ENCODE data around the gene NR1H2.

Gene NR1H2

DNA sequence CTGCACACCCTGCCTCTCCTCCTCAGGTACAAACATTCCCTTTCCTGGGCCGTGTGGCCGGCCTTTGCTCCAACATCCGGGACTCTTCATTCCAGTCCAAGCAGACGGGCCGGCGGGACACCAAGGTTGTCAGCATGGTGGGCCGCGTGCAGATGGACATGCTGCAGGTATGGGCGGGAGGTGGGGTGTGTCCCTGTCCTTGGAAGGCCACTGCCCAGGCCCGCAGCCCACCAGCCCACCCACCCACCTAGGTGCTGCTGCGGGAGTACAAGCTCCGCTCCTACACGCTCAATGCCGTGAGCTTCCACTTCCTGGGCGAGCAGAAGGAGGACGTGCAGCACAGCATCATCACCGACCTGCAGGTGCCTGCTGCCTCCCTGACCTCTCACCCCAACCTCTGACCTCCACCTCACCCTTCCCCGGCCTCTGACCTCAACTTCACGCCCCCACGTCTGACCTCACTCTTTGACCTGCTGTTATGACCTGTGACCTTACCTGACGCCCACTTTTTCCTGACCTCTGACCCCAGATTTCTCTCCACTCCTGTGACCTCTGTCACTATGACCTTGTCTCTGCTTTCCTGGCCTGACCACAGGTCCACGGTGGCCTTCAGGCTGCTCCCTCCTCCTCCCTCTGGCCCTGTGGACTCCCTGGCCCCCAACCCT lies 30.0 kb downstream of the NR1H2 start:
- no peak for DNase-seq

DNA sequence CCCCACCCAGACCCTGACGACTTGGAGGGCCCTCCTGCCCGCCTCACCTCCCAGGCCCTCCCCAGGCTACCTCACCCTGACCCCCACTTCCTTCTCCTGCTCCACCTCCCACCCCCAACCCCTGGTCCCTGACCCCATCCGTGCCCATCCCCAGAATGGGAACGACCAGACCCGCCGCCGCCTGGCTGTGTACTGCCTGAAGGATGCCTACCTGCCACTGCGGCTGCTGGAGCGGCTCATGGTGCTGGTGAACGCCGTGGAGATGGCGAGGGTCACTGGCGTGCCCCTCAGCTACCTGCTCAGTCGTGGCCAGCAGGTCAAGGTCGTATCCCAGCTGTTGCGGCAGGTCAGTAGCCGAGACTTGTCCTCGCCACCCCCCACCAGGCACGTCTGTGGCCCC lies 30.6 kb downstream of the NR1H2 start:
- no peak for DNase-seq

DNA sequence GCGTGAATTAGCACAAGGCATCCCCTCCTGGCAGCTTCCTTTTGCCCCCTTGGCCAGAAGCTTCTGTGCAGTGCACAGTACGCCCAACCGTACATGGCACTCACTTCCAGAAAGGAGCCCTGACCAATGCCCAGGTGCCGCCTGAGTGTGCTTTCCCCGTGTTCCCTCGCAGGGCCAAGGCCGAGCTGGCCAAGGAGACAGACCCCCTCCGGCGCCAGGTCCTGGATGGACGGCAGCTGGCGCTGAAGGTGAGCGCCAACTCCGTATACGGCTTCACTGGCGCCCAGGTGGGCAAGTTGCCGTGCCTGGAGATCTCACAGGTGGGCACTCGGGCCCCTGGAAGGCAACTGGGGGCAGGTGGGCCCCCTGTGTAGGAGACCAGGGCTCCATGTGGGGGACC lies 33.1 kb downstream of the NR1H2 start:
- no peak for DNase-seq

DNA sequence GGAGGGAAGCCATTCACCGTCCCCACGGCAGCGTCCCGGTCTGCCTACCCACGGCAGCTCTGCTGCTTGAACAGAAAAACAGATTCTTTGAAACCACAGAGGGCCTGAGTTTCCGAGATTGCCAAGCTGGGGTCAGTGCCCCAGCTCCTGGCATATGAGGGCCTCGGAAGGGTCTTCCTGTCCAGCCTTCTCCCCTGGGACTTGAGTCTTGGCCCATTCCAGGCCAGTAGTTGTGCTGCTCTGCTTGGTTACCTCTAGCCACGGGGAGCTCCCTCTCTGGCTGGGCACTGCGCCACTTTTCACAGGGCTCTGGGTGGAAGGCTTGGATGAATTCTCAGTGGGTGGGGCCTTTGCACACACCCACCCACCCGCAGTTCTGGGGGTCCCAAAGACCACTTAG lies 33.9 kb downstream of the NR1H2 start:
- no peak for DNase-seq

DNA sequence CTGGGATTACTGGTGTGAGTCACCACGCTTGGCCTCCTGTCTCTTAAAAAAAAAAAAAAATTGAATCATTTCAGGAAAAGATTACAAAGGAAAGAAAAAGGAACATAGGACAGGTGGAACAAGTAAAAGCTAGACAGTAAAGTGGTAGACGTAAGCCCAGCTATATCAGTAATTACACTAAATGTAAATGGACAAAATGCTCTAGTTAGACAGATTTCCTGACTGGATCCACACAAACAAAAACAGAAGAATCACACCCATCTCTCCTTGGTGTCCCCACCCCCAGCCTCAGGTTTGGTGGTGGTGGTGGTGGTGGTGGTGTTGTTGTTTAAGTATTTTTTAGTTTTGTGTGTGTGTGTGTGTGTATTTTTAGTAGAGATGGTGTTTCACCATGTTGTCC lies 36.2 kb downstream of the NR1H2 start:
- no peak for DNase-seq

DNA sequence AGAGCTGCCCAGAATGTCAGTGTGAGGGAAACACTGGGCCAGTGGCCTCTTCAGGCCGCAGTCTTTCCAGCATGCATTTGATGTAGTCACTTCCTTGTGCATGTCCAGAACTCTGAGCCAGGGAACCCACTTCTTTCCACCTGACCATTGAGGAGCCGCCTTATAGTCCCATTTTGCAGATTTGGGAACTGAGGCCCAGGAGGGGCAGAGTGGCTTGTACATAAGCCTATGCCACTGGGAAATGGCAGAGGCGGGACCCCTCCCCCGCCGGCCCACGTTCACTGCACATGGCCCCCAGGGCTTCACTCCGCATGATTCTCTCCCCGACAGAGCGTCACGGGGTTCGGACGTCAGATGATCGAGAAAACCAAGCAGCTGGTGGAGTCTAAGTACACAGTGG lies 36.8 kb downstream of the NR1H2 start:
- no peak for DNase-seq

DNA sequence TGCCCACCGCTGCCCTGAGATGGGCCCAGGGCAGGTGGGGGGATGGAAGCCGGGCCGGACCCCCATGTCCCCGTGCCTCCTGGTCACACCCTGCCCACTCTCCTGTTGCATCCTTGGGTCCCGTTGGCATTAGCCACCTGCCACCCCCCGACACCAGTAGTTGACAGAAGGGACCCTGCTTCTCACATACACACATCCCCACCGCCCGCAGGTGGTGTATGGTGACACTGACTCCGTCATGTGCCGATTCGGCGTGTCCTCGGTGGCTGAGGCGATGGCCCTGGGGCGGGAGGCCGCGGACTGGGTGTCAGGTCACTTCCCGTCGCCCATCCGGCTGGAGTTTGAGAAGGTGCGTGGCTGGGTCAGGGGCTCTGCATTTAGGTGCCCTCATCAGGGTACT lies 37.3 kb downstream of the NR1H2 start:
- no peak for DNase-seq

DNA sequence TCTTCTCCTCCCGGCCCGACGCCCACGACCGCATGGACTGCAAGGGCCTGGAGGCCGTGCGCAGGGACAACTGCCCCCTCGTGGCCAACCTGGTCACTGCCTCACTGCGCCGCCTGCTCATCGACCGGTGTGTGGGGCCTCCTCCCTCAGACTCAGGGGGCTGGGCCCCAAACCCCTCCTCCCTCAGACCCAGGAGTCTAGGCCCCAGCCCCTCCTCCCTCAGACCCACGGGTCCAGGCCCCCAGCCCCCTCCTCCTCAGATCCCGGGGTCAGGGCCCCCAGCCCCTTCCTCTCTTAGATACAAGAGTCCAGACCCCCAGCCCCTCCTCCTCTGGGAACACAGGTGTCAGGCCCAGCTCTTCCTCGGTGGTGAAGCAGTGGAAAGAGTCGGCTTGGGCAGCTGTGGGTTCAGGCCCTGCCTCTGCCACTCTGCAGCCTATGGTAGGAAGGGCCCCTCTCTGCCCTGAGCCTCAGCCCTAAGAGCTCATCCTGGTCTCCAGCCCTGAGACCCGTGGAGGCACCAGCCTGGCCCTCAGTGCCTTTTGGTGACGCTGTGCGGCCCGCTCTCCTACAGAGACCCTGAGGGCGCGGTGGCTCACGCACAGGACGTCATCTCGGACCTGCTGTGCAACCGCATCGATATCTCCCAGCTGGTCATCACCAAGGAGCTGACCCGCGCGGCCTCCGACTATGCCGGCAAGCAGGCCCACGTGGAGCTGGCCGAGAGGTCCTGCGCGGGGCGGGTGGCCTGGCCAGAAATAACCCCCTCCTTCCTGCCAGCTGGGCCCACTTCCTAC lies 38.8 kb downstream of the NR1H2 start:
- DNase-seq: no peak

DNA sequence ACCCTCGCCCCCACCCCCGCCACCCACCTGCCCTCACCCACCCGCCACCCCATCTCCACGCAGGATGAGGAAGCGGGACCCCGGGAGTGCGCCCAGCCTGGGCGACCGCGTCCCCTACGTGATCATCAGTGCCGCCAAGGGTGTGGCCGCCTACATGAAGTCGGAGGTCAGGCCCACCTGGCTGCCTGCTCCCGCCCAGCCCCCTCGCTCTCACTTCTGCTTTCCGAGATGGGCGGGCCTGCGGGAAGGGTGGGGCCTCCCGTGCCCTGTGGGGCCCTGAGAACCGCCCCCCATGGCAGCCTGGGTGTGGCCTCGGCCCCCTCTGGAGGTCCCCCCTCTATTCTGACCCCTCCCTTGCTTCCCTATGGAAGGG lies 39.4 kb downstream of the NR1H2 start:
- no peak for DNase-seq

DNA sequence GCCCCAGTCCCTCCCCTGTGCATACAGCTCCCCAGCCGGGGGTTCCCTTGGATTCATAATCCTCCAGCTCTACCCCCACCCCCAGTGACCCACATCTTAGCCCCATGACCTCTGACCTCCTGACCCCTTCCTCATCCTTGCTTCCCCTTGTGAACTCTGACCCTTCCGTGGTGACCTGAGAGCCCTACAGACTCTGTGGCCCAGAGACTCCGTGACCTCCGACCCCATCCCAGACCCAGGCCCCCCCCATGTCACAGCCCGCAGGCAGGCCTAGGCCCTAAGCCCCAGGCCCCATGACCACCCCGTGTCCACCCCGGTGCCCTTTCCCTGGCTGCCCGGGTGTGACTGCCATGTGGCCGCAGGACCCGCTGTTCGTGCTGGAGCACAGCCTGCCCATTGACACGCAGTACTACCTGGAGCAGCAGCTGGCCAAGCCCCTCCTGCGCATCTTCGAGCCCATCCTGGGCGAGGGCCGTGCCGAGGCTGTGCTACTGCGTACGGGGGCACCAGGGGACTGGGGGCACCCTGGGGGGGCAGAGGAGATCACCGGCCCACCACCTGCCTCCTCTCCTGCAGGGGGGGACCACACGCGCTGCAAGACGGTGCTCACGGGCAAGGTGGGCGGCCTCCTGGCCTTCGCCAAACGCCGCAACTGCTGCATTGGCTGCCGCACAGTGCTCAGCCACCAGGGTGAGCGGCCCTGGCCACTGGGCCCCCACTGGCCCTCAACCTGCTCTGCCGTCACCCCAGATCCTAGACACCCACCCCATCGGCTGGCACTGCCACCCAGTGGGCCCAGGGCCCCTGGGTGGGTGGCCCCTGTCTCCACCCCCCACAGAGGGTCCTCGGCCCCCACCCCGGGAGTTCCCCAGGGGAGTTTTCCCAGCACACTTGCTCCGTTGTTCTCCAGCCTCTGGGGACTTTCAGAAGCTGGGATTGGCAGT lies 40.0 kb downstream of the NR1H2 start:
- no peak for DNase-seq

DNA sequence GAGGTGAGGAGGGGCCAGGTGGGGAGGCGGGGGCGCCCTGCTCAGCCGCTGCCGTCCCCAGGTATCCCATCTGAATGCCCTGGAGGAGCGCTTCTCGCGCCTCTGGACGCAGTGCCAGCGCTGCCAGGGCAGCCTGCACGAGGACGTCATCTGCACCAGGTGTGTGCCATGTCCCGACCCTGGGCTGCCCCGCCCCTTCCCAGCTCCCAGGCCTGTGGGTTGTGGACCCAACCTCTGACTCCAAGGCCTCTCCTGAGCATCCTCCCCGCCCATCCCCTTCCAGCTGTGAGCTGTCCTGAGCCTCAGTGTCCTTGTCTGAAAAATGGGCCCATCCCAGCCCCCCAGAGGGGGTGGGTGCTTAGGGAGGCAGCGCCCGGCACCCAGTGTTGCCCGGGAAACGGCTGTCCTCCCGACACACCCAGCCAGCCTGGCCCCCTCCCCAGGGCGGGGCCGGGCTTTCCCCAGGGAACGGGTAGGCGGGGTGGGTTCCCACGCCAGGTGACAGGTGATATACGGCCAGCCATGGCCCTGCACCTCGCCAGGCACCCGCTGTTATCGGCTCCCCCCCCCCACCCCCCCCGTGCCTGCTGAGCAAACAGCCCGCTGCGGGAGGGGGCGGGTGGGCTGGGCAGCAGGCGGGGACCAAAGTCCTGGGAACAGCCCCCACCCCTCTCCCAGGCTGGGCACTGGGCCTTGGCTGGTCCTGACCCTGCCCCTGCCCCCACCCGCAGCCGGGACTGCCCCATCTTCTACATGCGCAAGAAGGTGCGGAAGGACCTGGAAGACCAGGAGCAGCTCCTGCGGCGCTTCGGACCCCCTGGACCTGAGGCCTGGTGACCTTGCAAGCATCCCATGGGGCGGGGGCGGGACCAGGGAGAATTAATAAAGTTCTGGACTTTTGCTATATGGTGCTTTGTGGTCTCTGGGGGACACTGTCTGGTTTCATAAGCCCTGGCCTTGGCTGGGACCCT lies 41.1 kb downstream of the NR1H2 start:
- DNase-seq: no peak

DNA sequence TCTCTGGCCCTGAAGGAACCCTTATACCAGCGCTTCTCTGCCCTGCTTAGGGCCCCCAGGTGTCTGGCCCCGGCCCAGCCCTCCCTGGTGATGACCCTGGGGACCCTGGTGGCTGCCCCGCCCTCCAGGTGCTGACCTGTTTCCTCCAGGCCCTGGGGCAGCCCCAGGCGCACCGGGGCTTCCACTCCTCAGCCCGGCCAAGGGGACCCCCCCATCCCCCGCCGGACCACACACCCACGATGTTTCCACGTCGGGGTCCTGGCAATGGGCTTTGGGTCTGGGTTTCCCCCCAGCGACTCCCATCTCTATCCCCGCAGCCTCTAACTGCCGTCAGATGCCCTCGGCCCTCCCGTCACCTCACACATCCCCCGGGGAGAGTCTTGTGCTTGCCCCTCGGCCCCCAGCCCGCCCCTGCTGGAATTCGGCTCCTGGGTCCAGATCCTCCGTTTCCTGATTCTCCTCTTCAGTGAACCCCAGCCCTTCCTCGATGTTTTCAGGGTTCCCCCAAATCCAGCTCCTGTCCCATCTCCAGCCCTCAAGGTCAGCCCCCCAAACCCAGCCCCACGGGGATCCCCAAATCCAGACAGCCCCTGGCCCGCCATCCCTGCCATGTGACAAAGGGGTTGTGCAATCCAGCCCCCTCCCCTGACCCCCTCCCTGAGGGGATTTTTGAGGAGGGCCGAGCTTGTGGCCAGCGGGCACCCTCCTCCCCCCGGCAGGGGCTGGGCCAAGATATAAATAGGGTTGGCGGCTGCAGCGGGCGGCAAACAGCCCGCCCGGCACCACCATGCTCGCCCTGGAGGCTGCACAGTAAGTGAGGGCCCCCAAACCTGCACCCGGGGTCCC lies 42.1 kb downstream of the NR1H2 start, which contains the start of gene SPIB:
SPIB (plus strand) TSS at position 763 of the 846 bp plus-strand sequence; CDS start at position 788, 25 bp downstream.
- DNase-seq: no peak

DNA sequence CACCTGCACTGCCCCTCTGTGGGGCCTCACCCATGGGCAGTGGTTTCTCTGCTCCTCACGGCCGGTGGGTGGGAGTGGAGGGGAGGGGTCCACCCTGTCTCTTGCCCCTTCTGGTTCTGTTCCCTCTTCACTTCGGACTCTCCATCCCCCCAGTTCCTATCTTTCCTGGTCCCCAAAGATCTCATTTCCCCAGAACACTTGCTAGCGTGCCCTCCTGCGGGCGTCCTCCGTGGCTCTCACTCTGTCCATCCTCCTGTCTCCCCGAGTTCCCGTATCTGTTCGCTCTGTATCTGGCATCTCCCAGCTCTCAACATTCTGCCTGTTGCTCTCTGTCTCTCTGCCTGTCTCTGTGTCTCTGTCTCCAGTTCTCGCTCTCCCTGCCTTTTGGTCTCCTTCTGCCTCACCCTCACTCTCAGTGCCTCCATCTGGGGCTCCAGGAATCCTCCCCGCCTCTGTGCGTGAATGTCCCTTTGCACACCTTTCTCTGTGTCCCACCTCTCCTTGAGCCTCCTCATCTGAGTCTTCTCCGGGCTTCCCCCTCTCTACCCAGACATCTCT lies 42.8 kb downstream of the NR1H2 start:
- DNase-seq: no peak

DNA sequence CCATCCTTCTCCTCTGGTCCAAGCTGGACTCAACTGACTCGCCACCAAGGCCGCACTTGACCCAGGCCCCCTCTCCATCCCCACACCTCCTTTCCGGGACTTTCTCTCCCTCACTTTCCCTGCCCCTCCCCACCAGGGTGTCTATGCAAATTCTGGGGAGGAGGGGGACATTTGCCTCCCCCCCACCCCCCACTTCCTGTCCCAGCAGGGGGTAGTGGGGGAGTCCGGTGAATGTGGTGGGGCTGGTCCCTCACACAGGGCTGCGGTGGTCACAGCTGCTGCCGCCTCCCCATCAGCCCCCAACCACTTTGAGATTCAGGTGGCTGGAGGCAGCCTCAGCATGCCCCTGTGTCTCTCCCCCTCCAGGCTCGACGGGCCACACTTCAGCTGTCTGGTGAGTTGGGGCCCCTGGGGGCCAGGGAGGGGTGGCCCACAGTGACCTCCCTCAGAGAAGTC lies 43.4 kb downstream of the NR1H2 start:
- no peak for DNase-seq

DNA sequence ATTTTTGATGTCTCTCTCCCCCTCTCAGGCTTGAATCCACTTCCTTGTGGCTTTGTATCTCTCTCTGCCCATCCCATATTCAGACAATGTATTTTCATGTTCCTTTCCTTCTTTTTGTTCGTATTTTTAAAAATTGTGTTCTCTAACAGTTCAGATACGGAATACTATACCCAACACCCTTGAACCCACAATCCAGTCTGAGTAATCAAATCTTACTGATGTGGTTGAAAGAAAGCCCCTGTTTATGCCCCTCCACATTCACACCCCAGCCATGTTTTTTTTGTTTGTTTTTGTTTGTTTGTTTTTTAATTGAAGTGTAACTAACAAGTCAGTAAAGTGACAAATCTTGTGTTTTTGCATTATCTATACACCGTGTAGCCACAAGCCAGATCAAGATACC lies 43.9 kb downstream of the NR1H2 start:
- DNase-seq: no peak

DNA sequence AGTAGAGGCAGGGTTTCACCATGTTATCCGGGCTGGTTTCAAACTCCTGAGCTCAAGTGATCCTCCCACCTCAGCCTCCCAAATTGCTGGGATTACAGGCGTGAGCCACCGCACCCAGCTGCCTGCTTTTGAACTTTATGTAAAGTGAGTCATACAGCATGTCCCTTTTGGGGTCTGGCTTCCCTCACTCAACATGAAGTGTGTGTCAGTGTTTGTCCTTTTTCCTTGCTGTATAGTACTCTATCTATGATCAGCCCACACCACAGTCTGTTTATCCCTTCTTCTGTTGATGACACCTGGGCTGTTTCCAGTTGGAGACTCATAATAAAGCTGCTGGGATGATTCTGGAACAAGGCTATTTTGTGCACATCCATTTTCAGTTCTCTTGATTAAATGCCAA lies 44.6 kb downstream of the NR1H2 start:
- DNase-seq: no peak

DNA sequence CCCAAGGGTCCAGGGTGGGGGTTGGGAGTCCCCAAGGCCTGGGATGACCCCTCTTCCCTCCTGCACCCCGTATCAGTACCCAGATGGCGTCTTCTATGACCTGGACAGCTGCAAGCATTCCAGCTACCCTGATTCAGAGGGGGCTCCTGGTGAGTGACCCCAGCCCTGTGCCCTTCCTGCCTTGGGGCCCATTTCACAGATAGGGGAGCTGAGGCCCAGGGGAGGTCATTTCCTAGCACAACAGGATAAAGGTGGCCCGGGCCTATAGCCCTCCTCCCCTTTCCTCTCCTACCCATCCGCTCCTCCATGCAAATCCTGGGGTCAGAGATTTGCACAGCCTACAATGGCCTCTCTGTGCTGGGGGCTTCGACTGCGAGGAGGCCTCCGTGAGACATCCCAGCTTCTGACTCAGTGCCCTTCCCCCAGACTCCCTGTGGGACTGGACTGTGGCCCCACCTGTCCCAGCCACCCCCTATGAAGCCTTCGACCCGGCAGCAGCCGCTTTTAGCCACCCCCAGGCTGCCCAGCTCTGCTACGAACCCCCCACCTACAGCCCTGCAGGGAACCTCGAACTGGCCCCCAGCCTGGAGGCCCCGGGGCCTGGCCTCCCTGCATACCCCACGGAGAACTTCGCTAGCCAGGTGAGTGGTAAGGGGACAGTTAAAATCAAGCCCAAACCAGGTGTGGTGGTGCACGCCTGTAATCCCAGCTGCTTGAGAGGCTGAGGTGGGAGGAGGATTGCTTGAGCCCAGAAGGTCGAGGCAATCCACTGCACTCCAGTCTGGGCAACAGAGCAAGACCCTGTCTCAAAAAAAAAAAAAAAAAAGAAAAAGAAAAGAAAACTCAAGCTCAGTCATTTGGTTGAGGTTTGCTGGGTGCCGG lies 46.4 kb downstream of the NR1H2 start:
- no peak for DNase-seq

DNA sequence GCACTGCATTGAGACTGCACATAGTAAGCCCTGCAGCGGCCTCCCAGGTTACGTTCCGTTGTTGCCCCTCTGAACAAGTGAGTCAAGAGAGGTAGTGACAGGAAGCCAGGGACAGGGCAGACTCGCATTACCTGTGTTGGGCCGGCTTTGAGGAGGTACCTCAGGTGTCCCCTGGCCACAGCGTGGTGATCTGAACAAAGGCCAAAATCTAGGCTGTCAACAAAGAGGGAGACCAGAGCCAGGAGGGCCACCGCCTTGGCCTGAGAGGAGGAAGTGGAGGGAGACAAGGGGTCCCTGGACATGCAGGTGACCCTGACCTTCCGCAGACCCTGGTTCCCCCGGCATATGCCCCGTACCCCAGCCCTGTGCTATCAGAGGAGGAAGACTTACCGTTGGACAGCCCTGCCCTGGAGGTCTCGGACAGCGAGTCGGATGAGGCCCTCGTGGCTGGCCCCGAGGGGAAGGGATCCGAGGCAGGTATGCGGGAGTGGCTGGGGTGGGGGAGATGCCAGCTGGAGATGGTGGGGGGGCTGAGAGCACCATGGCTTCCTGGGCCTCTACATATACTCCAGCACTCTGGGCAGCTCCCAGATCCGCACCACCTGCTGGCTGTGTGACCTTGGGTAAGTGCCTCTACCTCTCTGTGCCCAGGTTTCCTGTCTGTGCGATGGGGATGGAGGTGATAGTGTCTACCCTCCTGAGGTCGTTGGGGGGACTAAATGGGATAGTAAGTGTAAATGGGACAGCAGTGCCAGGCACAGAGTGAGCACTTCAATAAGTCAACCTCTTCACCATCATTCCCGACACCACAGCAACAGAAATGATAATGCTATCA lies 47.2 kb downstream of the NR1H2 start:
- DNase-seq: no peak

DNA sequence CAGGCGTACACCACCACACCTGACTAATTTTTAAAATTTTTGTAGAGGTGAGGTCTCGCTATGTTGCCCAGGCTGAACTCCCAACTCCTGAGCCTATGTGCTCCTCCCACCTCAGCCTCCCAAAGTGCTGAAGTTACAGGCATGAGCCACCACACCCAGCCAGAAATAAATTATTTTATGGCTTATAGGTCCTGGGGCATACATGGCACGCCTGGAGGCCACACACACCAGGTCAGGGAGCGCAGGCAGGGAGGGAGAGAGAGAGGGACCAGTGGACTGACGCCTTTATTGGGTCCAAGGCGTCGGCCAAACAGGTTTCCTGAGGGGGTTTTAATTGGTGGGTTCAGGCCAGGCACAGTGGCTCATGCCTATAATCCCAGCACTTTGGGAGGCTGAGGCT lies 49.3 kb downstream of the NR1H2 start:
- no peak for DNase-seq

All from DMS79 treated with DMSO at 0.1 percent for 48 hours (cell line).